ENCODE data around the gene CEMIP. TPM values are rescaled to one million over a fixed set of nuclear protein-coding genes. Genes with fewer than 3 reads are reported as not detected.

CEMIP gene
- total RNA-seq, 2 experiments from 2014 or later: not detected

DNA sequence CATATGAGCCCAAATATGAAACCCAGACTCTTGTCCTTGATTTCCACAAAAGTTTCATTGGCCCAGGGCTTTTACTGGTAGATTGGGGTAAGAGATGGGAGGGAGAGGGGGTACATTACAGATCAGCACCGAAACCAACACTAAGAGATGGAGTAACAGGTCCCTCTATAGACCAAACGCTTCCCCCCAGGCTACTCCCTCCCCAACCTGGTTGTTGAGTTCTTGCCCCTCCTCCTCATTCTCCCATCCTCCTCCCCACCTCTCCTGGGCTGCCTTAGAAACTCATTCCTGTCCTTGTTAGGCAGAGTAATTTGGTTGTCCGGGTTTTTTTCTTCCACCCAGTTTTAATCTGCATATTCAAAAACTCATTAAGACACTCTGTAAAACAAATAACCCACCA is 136.3 kb downstream of the CEMIP start:
- peaks cover 8% of the 10 kb centered on the region for H3K4me1 Mint-ChIP-seq
- H3K4me3 Mint-ChIP-seq: no peak overlapping the region
- H3K36me3 Mint-ChIP-seq (ENCODE audit: low read depth): no peaks in the 10 kb centered on the region
- ChIA-PET CTCF (no interaction called here), POLR2A (no interaction called here)
- DNase-seq: no peak
- H3K27me3 Mint-ChIP-seq: no peaks in the 10 kb centered on the region
- no peak overlapping the region for H3K27ac Mint-ChIP-seq
- H3K9me3 Mint-ChIP-seq: no peaks in the 10 kb centered on the region

- CTCF ChIA-PET: no interaction called here
- DNase-seq: no peak
- H3K4me1 Mint-ChIP-seq: peaks cover 13% of the 10 kb centered on the region
- H3K27ac Mint-ChIP-seq: no peak overlapping the region
- H3K9me3 Mint-ChIP-seq: no peaks in the 10 kb centered on the region
- POLR2A ChIA-PET: no interaction called here
- no peaks in the 10 kb centered on the region for H3K27me3 Mint-ChIP-seq
- H3K36me3 Mint-ChIP-seq (ENCODE audit: low read depth): no peaks in the 10 kb centered on the region
- H3K4me3 Mint-ChIP-seq: no peak overlapping the region
These were observed 136.9 kb downstream of the CEMIP start for GRCh38 chr15:80916056-80916455.

DNA sequence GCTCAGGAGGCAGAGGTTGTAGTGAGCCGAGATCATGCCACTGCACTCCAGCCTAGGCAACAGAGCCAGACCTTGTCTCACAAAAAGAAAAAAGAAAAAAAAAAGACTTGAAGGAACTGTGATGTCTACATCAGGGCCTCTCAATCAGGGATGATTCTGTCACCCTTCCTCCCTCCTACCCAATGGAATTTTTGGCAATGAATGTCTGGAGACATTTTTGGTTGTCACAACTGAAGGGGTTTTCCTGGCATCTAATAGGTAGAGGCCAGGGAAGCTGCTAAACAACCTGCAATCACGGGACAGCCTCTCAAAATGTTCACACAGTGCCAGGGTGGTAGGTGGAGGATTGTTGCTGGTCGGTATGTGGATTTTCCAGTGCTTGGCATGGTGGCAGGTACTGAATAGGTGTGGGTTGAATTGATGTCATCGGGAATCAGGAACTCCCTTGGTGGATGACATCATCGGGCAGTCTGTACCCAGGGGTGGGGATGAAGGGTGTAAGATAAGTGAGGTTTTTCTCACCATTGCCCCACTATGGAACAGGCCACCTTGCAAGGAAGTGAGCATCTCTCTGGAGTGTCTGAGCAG is 139.1 kb downstream of the CEMIP start:
- no peak for DNase-seq
- no peaks in the 10 kb centered on the region for H3K27me3 Mint-ChIP-seq
- H3K27ac Mint-ChIP-seq: no peak overlapping the region
- POLR2A ChIA-PET: no interaction called here
- H3K4me3 Mint-ChIP-seq: no peak overlapping the region
- no peaks in the 10 kb centered on the region for H3K36me3 Mint-ChIP-seq (ENCODE audit: low read depth)
- H3K9me3 Mint-ChIP-seq: no peaks in the 10 kb centered on the region
- H3K4me1 Mint-ChIP-seq: peaks cover 15% of the 10 kb centered on the region
- CTCF ChIA-PET: no interaction called here

- H3K27me3 Mint-ChIP-seq: no peaks in the 10 kb centered on the region
- CTCF ChIA-PET: no interaction called here
- H3K4me1 Mint-ChIP-seq: peaks cover 15% of the 10 kb centered on the region
- H3K9me3 Mint-ChIP-seq: no peaks in the 10 kb centered on the region
- H3K36me3 Mint-ChIP-seq (ENCODE audit: low read depth): no peaks in the 10 kb centered on the region
- no peak overlapping the region for H3K27ac Mint-ChIP-seq
- H3K4me3 Mint-ChIP-seq: no peak overlapping the region
- POLR2A ChIA-PET: no interaction called here
- DNase-seq: peak; percentile 48
These were observed 141.1 kb downstream of the CEMIP start for GRCh38 chr15:80920271-80920699.

GRCh38 chr15:80921736-80922410 is 142.7 kb downstream of the CEMIP start:
- Mint-ChIP-seq H3K9me3 (no peaks in the 10 kb centered on the region), H3K36me3 (ENCODE audit: low read depth) (no peaks in the 10 kb centered on the region), H3K4me3 (no peak overlapping the region), H3K27me3 (no peaks in the 10 kb centered on the region), H3K27ac (no peak overlapping the region), H3K4me1 (peaks cover 15% of the 10 kb centered on the region)
- ChIA-PET CTCF (no interaction called here), POLR2A (no interaction called here)
- DNase-seq: no peak

DNA sequence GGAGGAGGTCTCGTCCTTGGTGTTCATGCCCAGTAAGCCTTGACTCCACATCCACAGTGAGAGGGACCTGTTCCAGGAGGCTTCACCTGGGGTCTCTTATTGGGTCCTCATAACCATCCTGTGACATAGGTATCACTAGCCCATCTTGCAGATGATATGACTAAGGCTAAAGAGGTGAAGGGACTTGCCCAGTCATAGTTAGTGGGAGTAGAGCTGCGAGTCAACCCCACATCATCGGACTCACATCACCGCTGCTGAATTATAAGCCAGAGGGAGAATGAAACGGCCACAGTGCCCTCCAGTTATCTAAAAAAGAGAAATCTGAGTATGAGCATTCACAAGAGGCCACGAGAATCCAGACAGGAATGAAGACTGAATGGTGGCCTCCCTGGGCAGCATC is 144.5 kb downstream of the CEMIP start:
- H3K36me3 Mint-ChIP-seq (ENCODE audit: low read depth): no peaks in the 10 kb centered on the region
- CTCF ChIA-PET: no interaction called here
- H3K9me3 Mint-ChIP-seq: no peaks in the 10 kb centered on the region
- peaks cover 15% of the 10 kb centered on the region for H3K4me1 Mint-ChIP-seq
- H3K27ac Mint-ChIP-seq: no peak overlapping the region
- H3K27me3 Mint-ChIP-seq: no peaks in the 10 kb centered on the region
- DNase-seq: no peak
- H3K4me3 Mint-ChIP-seq: no peak overlapping the region
- POLR2A ChIA-PET: no interaction called here

- POLR2A ChIA-PET: no interaction called here
- H3K27ac Mint-ChIP-seq: no peak overlapping the region
- H3K9me3 Mint-ChIP-seq: no peaks in the 10 kb centered on the region
These were observed 145.1 kb downstream of the CEMIP start for GRCh38 chr15:80924278-80924677.

DNA sequence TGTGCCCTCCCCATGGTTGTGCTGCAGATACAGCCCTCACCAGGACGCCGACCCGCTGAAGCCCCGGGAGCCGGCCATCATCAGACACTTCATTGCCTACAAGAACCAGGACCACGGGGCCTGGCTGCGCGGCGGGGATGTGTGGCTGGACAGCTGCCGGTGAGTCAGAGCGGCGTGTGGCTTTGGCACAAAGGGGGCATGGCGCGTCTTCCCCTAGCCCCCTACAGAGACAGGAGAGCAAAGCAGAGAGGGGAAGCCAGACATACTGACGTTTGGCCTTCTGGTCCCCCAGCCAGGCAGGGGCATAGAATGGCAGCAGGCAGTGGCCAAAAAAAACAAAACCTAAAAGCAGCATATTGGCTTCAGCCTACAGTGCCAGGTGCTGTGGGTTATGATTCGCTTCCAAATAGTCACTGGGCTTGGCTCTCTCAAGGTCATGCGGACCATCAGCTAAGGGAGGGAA is 146.5 kb downstream of the CEMIP start:
- H3K27me3 Mint-ChIP-seq: no peaks in the 10 kb centered on the region
- ChIA-PET CTCF (no interaction called here), POLR2A (no interaction called here)
- no peak for DNase-seq
- no peak overlapping the region for H3K4me3 Mint-ChIP-seq
- H3K9me3 Mint-ChIP-seq: no peaks in the 10 kb centered on the region
- H3K4me1 Mint-ChIP-seq: peaks cover 6% of the 10 kb centered on the region
- no peak overlapping the region for H3K27ac Mint-ChIP-seq
- no peaks in the 10 kb centered on the region for H3K36me3 Mint-ChIP-seq (ENCODE audit: low read depth)

More at GRCh38 chr15:80924278-80924677, 145.1 kb downstream of the CEMIP start:
- Mint-ChIP-seq H3K36me3 (ENCODE audit: low read depth) (no peaks in the 10 kb centered on the region), H3K4me1 (peaks cover 15% of the 10 kb centered on the region), H3K4me3 (no peak overlapping the region), H3K27me3 (no peaks in the 10 kb centered on the region)
- no peak for DNase-seq
- CTCF ChIA-PET: no interaction called here

DNA sequence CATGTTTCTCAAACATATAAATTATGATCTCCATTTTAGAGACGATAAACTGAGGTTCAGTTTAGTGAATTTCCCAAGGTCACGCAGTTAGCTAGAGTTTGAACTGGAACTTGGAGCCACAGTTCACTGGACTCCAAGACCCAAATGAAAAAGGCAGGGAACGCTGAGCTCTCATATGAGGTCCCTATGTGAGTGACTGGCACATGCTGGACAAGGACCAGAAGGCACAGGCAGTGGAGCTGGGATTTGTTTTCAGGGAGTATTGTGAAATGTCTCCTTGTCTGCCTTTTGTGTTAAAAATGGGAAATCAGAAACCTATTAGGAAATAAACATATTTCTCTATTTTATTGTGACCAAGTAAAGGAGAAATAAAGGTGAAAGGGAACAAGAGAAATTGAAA is 147.0 kb downstream of the CEMIP start:
- Mint-ChIP-seq H3K36me3 (ENCODE audit: low read depth) (no peaks in the 10 kb centered on the region), H3K4me3 (no peak overlapping the region), H3K9me3 (no peaks in the 10 kb centered on the region), H3K27me3 (no peaks in the 10 kb centered on the region), H3K27ac (no peak overlapping the region), H3K4me1 (peaks cover 1% of the 10 kb centered on the region)
- ChIA-PET POLR2A (no interaction called here), CTCF (no interaction called here)
- no peak for DNase-seq

- ChIA-PET CTCF (no interaction called here), POLR2A (no interaction called here)
- Mint-ChIP-seq H3K4me1 (no peaks in the 10 kb centered on the region), H3K4me3 (no peak overlapping the region), H3K9me3 (no peaks in the 10 kb centered on the region), H3K27me3 (no peaks in the 10 kb centered on the region), H3K36me3 (ENCODE audit: low read depth) (no peaks in the 10 kb centered on the region), H3K27ac (no peak overlapping the region)
- DNase-seq: no peak
These were observed 150.1 kb downstream of the CEMIP start for GRCh38 chr15:80929225-80929624.

DNA sequence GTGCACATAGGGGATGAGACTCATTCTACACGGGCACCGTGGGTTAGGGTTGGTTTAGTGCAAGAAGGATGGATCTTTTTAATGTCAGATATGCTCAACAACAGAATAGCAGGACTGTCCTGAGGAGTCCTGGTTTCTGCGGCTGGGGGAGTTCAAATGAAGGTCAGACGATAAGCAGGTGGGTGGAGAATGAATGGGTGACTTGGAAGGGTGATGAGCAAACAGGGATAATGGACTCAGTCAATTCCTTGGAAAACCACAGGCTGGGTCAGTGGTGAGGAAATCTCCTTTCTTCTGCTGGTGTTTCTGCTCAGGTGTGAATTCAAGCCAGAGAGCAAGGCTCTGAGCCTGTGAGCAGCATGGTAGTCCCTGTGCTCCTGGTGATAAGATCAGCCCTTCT is 150.5 kb downstream of the CEMIP start:
- ChIA-PET POLR2A (no interaction called here), CTCF (no interaction called here)
- no peaks in the 10 kb centered on the region for H3K36me3 Mint-ChIP-seq (ENCODE audit: low read depth)
- no peaks in the 10 kb centered on the region for H3K9me3 Mint-ChIP-seq
- DNase-seq: no peak
- peaks cover 4% of the 10 kb centered on the region for H3K4me1 Mint-ChIP-seq
- H3K4me3 Mint-ChIP-seq: no peak overlapping the region
- H3K27me3 Mint-ChIP-seq: no peaks in the 10 kb centered on the region
- no peak overlapping the region for H3K27ac Mint-ChIP-seq

DNA sequence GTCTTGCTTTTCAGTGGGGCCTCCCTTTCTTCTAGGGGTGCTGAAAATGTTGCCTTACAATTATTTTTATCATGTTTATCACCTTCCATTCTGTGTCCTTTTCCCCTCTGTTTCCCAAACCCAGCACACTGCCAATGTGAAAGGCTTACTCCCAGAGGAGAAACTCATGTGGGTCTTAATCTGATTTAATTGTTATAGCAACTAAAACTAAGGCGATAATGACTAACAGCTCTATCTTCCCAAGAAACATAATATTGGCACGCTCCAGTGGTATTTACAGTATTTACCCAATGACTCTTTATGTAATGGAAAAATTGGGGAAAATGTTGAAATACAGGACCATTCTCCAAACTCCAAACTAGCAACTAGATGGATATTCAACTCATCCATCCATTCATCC is 152.0 kb downstream of the CEMIP start:
- Mint-ChIP-seq H3K27me3 (no peaks in the 10 kb centered on the region), H3K36me3 (ENCODE audit: low read depth) (no peaks in the 10 kb centered on the region), H3K27ac (no peak overlapping the region), H3K9me3 (no peaks in the 10 kb centered on the region), H3K4me3 (no peak overlapping the region), H3K4me1 (peaks cover 8% of the 10 kb centered on the region)
- DNase-seq: no peak
- CTCF ChIA-PET: no interaction called here
- POLR2A ChIA-PET: no interaction called here

- Mint-ChIP-seq H3K4me1 (peaks cover 8% of the 10 kb centered on the region), H3K36me3 (ENCODE audit: low read depth) (peaks cover 4% of the 10 kb centered on the region), H3K27ac (no peak overlapping the region), H3K4me3 (no peak overlapping the region), H3K27me3 (no peaks in the 10 kb centered on the region), H3K9me3 (no peaks in the 10 kb centered on the region)
- no peak for DNase-seq
- ChIA-PET CTCF (no interaction called here), POLR2A (no interaction called here)
These were observed 152.7 kb downstream of the CEMIP start for GRCh38 chr15:80931721-80932512.

DNA sequence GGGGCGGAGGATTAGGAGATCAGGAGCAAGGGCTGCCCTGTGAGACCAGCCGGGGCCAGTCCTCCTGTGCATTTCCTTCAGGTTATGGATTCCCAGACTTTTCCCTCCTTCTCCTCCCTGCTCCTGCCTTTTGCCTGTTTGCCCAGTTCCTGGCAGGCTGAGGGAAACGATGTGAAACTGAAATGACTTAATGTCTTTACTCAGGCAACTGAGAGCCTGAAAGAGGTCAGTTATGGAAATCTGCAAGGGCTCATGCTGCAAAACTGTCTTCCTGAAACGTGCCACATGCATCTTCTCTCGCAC is 153.3 kb downstream of the CEMIP start:
- Mint-ChIP-seq H3K27me3 (no peaks in the 10 kb centered on the region), H3K36me3 (ENCODE audit: low read depth) (peaks cover 4% of the 10 kb centered on the region), H3K4me1 (peaks cover 8% of the 10 kb centered on the region), H3K4me3 (no peak overlapping the region), H3K9me3 (no peaks in the 10 kb centered on the region), H3K27ac (no peak overlapping the region)
- ChIA-PET POLR2A (no interaction called here), CTCF (no interaction called here)
- no peak for DNase-seq
